H9 (cell line): ENCODE results near the gene IGF2BP3. TPM values are rescaled to one million over a fixed set of nuclear protein-coding genes. Genes with fewer than 3 reads are reported as not detected.

Source experiments
- DNase-seq: peaks from one replicate; pipeline ENCODE4 v3.0.0-alpha.2; 2017
- H2AFZ ChIP-seq: one replicate; pipeline ENCODE4 v1.6.1; 2013; ENCODE audit warnings: mild to moderate bottlenecking, low read length, control low read depth, moderate library complexity
- H2AK5ac ChIP-seq: 2 replicates; pipeline ENCODE4 v1.6.1; 2013; ENCODE audit warnings: low read length, control low read depth, mixed read lengths; ENCODE audit not compliant: insufficient read length
- H2BK120ac ChIP-seq: one replicate; pipeline ENCODE4 v1.6.1; 2013; ENCODE audit warnings: low read depth, mild to moderate bottlenecking, low read length, control low read depth, inconsistent platforms; ENCODE audit not compliant: poor library complexity, severe bottlenecking
- H2BK12ac ChIP-seq: 2 replicates; pipeline ENCODE4 v1.6.1; 2013; ENCODE audit warnings: low read length, control low read depth, mixed read lengths, low read depth; ENCODE audit not compliant: insufficient read length
- H2BK15ac ChIP-seq: 2 replicates; pipeline ENCODE4 v1.6.1; 2013; ENCODE audit warnings: low read depth, low read length, control low read depth
- H2BK20ac ChIP-seq: one replicate; pipeline ENCODE4 v1.6.1; 2013; ENCODE audit warnings: low read depth, mild to moderate bottlenecking, low read length, control low read depth, inconsistent platforms; ENCODE audit not compliant: poor library complexity, severe bottlenecking
- H2BK5ac ChIP-seq: 2 replicates; pipeline ENCODE4 v1.6.1; 2013; ENCODE audit warnings: low read length, control low read depth, mixed read lengths; ENCODE audit not compliant: insufficient read length
- H3K14ac ChIP-seq: 2 replicates; pipeline ENCODE4 v1.6.1; 2013; ENCODE audit warnings: low read length, control low read depth; ENCODE audit not compliant: insufficient read depth
- H3K18ac ChIP-seq: 2 replicates; pipeline ENCODE4 v1.6.1; 2013; ENCODE audit warnings: low read depth, mild to moderate bottlenecking, mixed read lengths, low read length, control low read depth; ENCODE audit not compliant: insufficient read length
- H3K23ac ChIP-seq: 2 replicates; pipeline ENCODE4 v1.6.1; 2013; ENCODE audit warnings: low read length, control low read depth, mixed read lengths, low read depth; ENCODE audit not compliant: insufficient read length
- H3K23me2 ChIP-seq: 2 replicates; pipeline ENCODE4 v1.6.1; 2013; ENCODE audit warnings: low read depth, mild to moderate bottlenecking, mixed read lengths, low read length, control low read depth; ENCODE audit not compliant: insufficient read length, poor library complexity, severe bottlenecking
- H3K27ac ChIP-seq: 2 replicates; pipeline ENCODE4 v1.5.1; 2013; ENCODE audit warnings: low read length, control low read depth, mixed read lengths, low read depth; ENCODE audit not compliant: insufficient read length
- H3K27me3 ChIP-seq: 2 replicates; pipeline ENCODE4 v1.6.1; 2013; ENCODE audit warnings: low read length, control low read depth, inconsistent platforms; ENCODE audit not compliant: insufficient read depth
- H3K4ac ChIP-seq: 2 replicates; pipeline ENCODE4 v1.6.1; 2013; ENCODE audit warnings: low read depth, mild to moderate bottlenecking, control low read depth, inconsistent platforms, low read length, moderate library complexity
- H3K4me1 ChIP-seq: 2 replicates; pipeline ENCODE4 v1.6.1; 2013; ENCODE audit warnings: low read length, control low read depth, inconsistent platforms; ENCODE audit not compliant: insufficient read depth
- H3K4me2 ChIP-seq: 2 replicates; pipeline ENCODE4 v1.6.1; 2013; ENCODE audit warnings: low read length, control low read depth, mixed read lengths; ENCODE audit not compliant: insufficient read length, insufficient read depth
- H3K56ac ChIP-seq: 2 replicates; pipeline ENCODE4 v1.6.1; 2013; ENCODE audit warnings: low read depth, mild to moderate bottlenecking, mixed read lengths, low read length, control low read depth; ENCODE audit not compliant: insufficient read length
- H3K79me1 ChIP-seq: 2 replicates; pipeline ENCODE4 v1.6.1; 2013; ENCODE audit warnings: low read depth, mild to moderate bottlenecking, moderate library complexity, low read length, control low read depth, inconsistent platforms; ENCODE audit not compliant: insufficient read depth, poor library complexity, severe bottlenecking
- H3K79me2 ChIP-seq: 2 replicates; pipeline ENCODE4 v1.6.1; 2013; ENCODE audit warnings: low read length, control low read depth, inconsistent platforms; ENCODE audit not compliant: insufficient read depth
- H3K9ac ChIP-seq: 2 replicates; pipeline ENCODE4 v1.6.1; 2013; ENCODE audit warnings: low read length, control low read depth, mixed read lengths; ENCODE audit not compliant: insufficient read length; ENCODE audit errors: extremely low read depth
- H3K9me3 ChIP-seq: one replicate; pipeline ENCODE4 v1.6.1; 2013; ENCODE audit warnings: low read depth, low read length, inconsistent platforms; ENCODE audit not compliant: control insufficient read depth
- H3T11ph ChIP-seq: one replicate; pipeline ENCODE4 v1.6.1; 2013; ENCODE audit warnings: mild to moderate bottlenecking, low read length, control low read depth, inconsistent platforms
- H4K20me1 ChIP-seq: one replicate; pipeline ENCODE4 v1.6.1; 2013; ENCODE audit not compliant: control insufficient read depth, insufficient read length, insufficient read depth
- H4K5ac ChIP-seq: 2 replicates; pipeline ENCODE4 v1.6.1; 2013; ENCODE audit warnings: low read depth, mild to moderate bottlenecking, mixed read lengths, low read length, control low read depth; ENCODE audit not compliant: insufficient read length
- H4K8ac ChIP-seq: replicated peaks from 2 replicates; pipeline ENCODE4 v1.6.1; 2013; ENCODE audit warnings: low read length, control low read depth, mixed read lengths, low read depth; ENCODE audit not compliant: insufficient read length
- H4K91ac ChIP-seq: 2 replicates; pipeline ENCODE4 v1.6.1; 2013; ENCODE audit warnings: low read depth, mild to moderate bottlenecking, moderate library complexity, mixed read lengths, low read length, control low read depth; ENCODE audit not compliant: insufficient read length
- H3K27ac Mint-ChIP-seq, 3 experiments: 2 replicates in 2 of 3; 3 replicates in 1 of 3; pipeline ENCODE4 v1.8.0; 2020 to 2021; ENCODE audit warnings: mixed read lengths in 3 of 3, mild to moderate bottlenecking in 1 of 3, moderate library complexity in 1 of 3
- H3K27me3 Mint-ChIP-seq: 2 replicates; pipeline ENCODE4 v1.8.0; 2021; ENCODE audit warnings: low read depth, mild to moderate bottlenecking, moderate library complexity, mixed read lengths
- H3K36me3 Mint-ChIP-seq, 3 experiments: 2 replicates in 2 of 3; 3 replicates in 1 of 3; pipeline ENCODE4 v1.8.0; 2020 to 2021; ENCODE audit warnings: low read depth in 3 of 3, mixed read lengths in 3 of 3; ENCODE audit not compliant: insufficient read depth in 1 of 3
- H3K4me1 Mint-ChIP-seq, 2 experiments: 2 replicates each; pipeline ENCODE4 v1.8.0; 2020; ENCODE audit warnings: mixed read lengths in 2 of 2
- H3K4me3 Mint-ChIP-seq, 2 experiments: 2 replicates in 1 of 2; 3 replicates in 1 of 2; pipeline ENCODE4 v1.8.0; 2020 to 2021; ENCODE audit warnings: mild to moderate bottlenecking in 2 of 2, mixed read lengths in 2 of 2, moderate library complexity in 1 of 2
- H3K9me3 Mint-ChIP-seq, 2 experiments: 2 replicates in 1 of 2; 3 replicates in 1 of 2; pipeline ENCODE4 v1.8.0; 2020; ENCODE audit warnings: mild to moderate bottlenecking in 2 of 2, mixed read lengths in 2 of 2, moderate library complexity in 1 of 2
- CTCF ChIP-seq: fragments of 200-600 bp; sonication (generic); conservative IDR thresholded peaks from 3 replicates; pipeline ENCODE4 v1.8.0; 2021; ENCODE audit warnings: antibody characterized with exemption, mild to moderate bottlenecking
- WGBS: extraction: QIAGEN DNeasy Blood & Tissue Kit; methylation state at CpG from one replicate; pipeline ENCODE4 v1.1.7; 2013; ENCODE audit warnings: missing lambda C conversion rate, low lambda C conversion rate, mixed read lengths; ENCODE audit not compliant: insufficient read length; ENCODE audit errors: extremely low coverage; 5-methylcytosine and 5-hydroxymethylcytosine counted together
- total RNA-seq: library from RNA; stranded (reverse); gene quantifications from 2 replicates; pipeline ENCODE4 v1.2.1, GENCODE V29; 2021

The IGF2BP3 gene
- total RNA-seq, 1 experiment from 2014 or later: 197 TPM

DNA sequence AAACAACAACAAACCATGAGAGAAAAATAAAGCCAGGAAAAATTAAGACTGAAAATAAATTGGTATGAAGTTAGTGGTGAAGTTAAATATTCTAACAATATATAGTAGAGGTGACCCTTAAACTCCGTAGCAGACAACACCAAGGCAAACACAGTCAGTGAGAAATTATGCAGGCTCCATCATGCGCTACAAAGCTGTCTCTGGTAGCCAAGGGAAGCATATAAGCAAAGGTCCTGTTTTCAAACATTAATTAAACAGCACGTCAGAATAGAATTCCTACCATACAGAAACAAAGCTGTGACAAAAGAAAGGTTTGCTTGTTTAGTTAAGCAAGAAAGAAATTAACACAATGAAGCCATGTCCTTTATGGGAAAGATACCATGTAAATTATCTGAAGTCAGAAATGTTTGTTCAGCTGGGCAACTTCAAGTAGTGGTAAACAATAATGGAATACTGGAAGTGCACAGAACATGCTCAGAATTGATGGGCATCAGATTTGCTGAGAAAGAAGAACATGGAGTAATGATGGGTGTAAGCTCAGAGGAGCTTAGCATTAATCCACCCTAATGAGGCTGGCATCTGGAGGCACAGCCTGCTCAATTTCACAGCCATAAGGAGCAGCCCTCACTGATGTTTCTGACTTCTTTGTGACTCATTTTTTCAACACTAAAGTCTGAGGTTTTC, 75.7 kb downstream of the IGF2BP3 start:
- no peaks in the 10 kb centered on the region for H3K4me1 ChIP-seq
- H2BK12ac ChIP-seq: no peak overlapping the region
- no peak overlapping the region for H4K5ac ChIP-seq
- H4K8ac ChIP-seq: no peak overlapping the region
- no peaks in the 10 kb centered on the region for H3K9me3 ChIP-seq
- H3K56ac ChIP-seq: no peak overlapping the region
- Mint-ChIP-seq H3K27me3 (no peaks in the 10 kb centered on the region), H3K27ac (peak overlapping the region in 2 of 3 experiments; percentile 53 to 92; a peak in 2 of 7 replicates), H3K4me3 (no peak overlapping the region), H3K4me1 (peaks cover 4 to 14% of the 10 kb centered on the region in 2 experiments; a peak in 3 of 4 replicates), H3K36me3 (peaks cover 15 to 57% (median 50%) of the 10 kb centered on the region in 3 experiments), H3K9me3 (no peaks in the 10 kb centered on the region)
- no peak overlapping the region for H2BK5ac ChIP-seq
- no peak overlapping the region for H3K14ac ChIP-seq
- H4K20me1 ChIP-seq: no peaks in the 10 kb centered on the region
- H2AFZ ChIP-seq: no peak overlapping the region
- no peak overlapping the region for H4K91ac ChIP-seq
- no peaks in the 10 kb centered on the region for H3K23me2 ChIP-seq
- H2AK5ac ChIP-seq: no peak overlapping the region
- H3K23ac ChIP-seq: no peak overlapping the region
- H3K9ac ChIP-seq: no peak overlapping the region
- H3K18ac ChIP-seq: no peak overlapping the region
- no peak overlapping the region for H3K4me2 ChIP-seq
- no CpG with 5 or more reads among the region's 3 CpGs for WGBS
- H3K79me2 ChIP-seq: peaks cover 2% of the 10 kb centered on the region; the same call in 1 of the 2 replicates
- H3K79me1 ChIP-seq: no peaks in the 10 kb centered on the region
- no peak overlapping the region for H2BK15ac ChIP-seq
- H3K4ac ChIP-seq: no peak overlapping the region
- no peak for TF ChIP-seq CTCF
- no peak overlapping the region for H2BK20ac ChIP-seq
- no peak for DNase-seq
- no peak overlapping the region for H2BK120ac ChIP-seq
- no peak overlapping the region for H3T11ph ChIP-seq
- H3K27me3 ChIP-seq: no peaks in the 10 kb centered on the region
- H3K27ac ChIP-seq: no peak overlapping the region
